ENCODE measurements around the gene CDH23. TPM values are rescaled to one million over a fixed set of nuclear protein-coding genes. Genes with fewer than 3 reads are reported as not detected.

Gene CDH23
- total RNA-seq, 2 donors from 2014 or later: 1.4 to 1.6 TPM

- Histone ChIP-seq H3K9me3 (no peaks in the 10 kb centered on the region), H3K9ac (ENCODE audit: low read depth in 2 of 2, low read length in 2 of 2) (no peak overlapping the region), H3K27me3 (no peaks in the 10 kb centered on the region), H3K27ac (no peak overlapping the region), H3K4me3 (no peak overlapping the region), H3K4me1 (no peaks in the 10 kb centered on the region), H3K36me3 (no peaks in the 10 kb centered on the region)
- intact Hi-C loops (cut with DNase I): no loop called here
- no peak for TF ChIP-seq CTCF (IDR thresholded peaks at IDR 0.05)
- no peak for DNase-seq
Measured at GRCh38 chr10:71459513-71459912, 62.8 kb downstream of the CDH23 start.

- DNase-seq: no peak
Measured at GRCh38 chr10:71460615-71461014, 63.9 kb downstream of the CDH23 start.

GRCh38 chr10:71461457-71461856 is 64.7 kb downstream of the CDH23 start:
- no peak overlapping the region for H3K9ac ChIP-seq (ENCODE audit: low read depth in 2 of 2, low read length in 2 of 2)
- no peak for DNase-seq
- no peaks in the 10 kb centered on the region for H3K36me3 ChIP-seq
- TF ChIP-seq CTCF (IDR thresholded peaks at IDR 0.05): no peak
- H3K27me3 ChIP-seq: no peaks in the 10 kb centered on the region
- no peak overlapping the region for H3K4me3 ChIP-seq
- H3K27ac ChIP-seq: no peak overlapping the region
- no peaks in the 10 kb centered on the region for H3K9me3 ChIP-seq
- intact Hi-C loops (cut with DNase I): no loop called here
- no peaks in the 10 kb centered on the region for H3K4me1 ChIP-seq

More at GRCh38 chr10:71460615-71461014, 63.9 kb downstream of the CDH23 start:
- H3K9me3 ChIP-seq: no peaks in the 10 kb centered on the region
- H3K4me3 ChIP-seq: no peak overlapping the region
- H3K27me3 ChIP-seq: no peaks in the 10 kb centered on the region
- H3K4me1 ChIP-seq: no peaks in the 10 kb centered on the region
- H3K27ac ChIP-seq: no peak overlapping the region
- H3K9ac ChIP-seq (ENCODE audit: low read depth in 2 of 2, low read length in 2 of 2): no peak overlapping the region
- TF ChIP-seq CTCF (IDR thresholded peaks at IDR 0.05): no peak
- H3K36me3 ChIP-seq: no peaks in the 10 kb centered on the region
- intact Hi-C loops (cut with DNase I): no loop called here

- Histone ChIP-seq H3K27me3 (no peaks in the 10 kb centered on the region), H3K36me3 (no peaks in the 10 kb centered on the region)
- TF ChIP-seq CTCF (IDR thresholded peaks at IDR 0.05): no peak
Measured at GRCh38 chr10:71462062-71462935, 65.6 kb downstream of the CDH23 start.

GRCh38 chr10:71463111-71463510 is 66.4 kb downstream of the CDH23 start:
- DNase-seq: no peak
- TF ChIP-seq CTCF (IDR thresholded peaks at IDR 0.05): no peak
- Histone ChIP-seq H3K27me3 (no peaks in the 10 kb centered on the region), H3K36me3 (no peaks in the 10 kb centered on the region), H3K4me3 (no peak overlapping the region), H3K9me3 (no peaks in the 10 kb centered on the region), H3K4me1 (no peaks in the 10 kb centered on the region), H3K27ac (no peak overlapping the region), H3K9ac (ENCODE audit: low read depth in 2 of 2, low read length in 2 of 2) (no peak overlapping the region)
- intact Hi-C loops (cut with DNase I): no loop called here

More at GRCh38 chr10:71462062-71462935, 65.6 kb downstream of the CDH23 start:
- no peak overlapping the region for H3K27ac ChIP-seq
- H3K9ac ChIP-seq (ENCODE audit: low read depth in 2 of 2, low read length in 2 of 2): no peak overlapping the region
- no peaks in the 10 kb centered on the region for H3K4me1 ChIP-seq
- intact Hi-C loops (cut with DNase I): no loop called here
- DNase-seq: no peak
- no peaks in the 10 kb centered on the region for H3K9me3 ChIP-seq
- H3K4me3 ChIP-seq: no peak overlapping the region

Data from colonic mucosa (tissue), 4 donors.